Gastrocnemius medialis (tissue), 4 donors: ENCODE measurements around the gene LAMP1. TPM values are rescaled to one million over a fixed set of nuclear protein-coding genes. Genes with fewer than 3 reads are reported as not detected.

Source experiments
- microRNA-seq, 2 donors: library from miRNA; unstranded; fragments of <30 nt; microRNA quantifications; one replicate each; pipeline ENCODE4, GENCODE V29; 2016; ENCODE audit warnings: borderline replicate concordance in 2 of 2
- total RNA-seq, 4 donors: library from RNA; depleted of rRNA; stranded (reverse); fragments of >200 nt; gene quantifications; one replicate each; pipeline versions ENCODE4 v1.1.0 to v1.2.3, GENCODE V29; 2016

The LAMP1 gene
- total RNA-seq, 4 donors from 2014 or later = 36.4 to 80.9 (median 66.9) TPM

Small RNA genes lying within 50 kb of the gene (microRNA-seq; reads per million reads assigned to microRNA genes)
- gene MIR8075 = 0 reads per million in 2 donors

Other genes with a start within 250 kb of the LAMP1 start
- 1 to 10 TPM in 1 of 4 donors, under 1 TPM in 1, not detected in 2; 0.20 to 1.2 TPM for gene F7, start 191.4 kb upstream of the LAMP1 start, total RNA-seq
- 1 to 10 TPM in 3 of 4 donors, under 1 TPM in 1; 1.00 to 4.8 (median 2.4) TPM for gene F10, start 174.4 kb upstream of the LAMP1 start, total RNA-seq
- gene PROZ, start 138.6 kb upstream of the LAMP1 start, total RNA-seq = not detected
- gene PCID2, start 88.6 kb upstream of the LAMP1 start, total RNA-seq = 10 to 100 TPM; 26.4 to 45.6 (median 28.0) TPM
- gene CUL4A, start 87.6 kb upstream of the LAMP1 start, total RNA-seq = 100 to 1,000 TPM; 232 to 319 (median 234) TPM
- 1 to 10 TPM; 2.6 to 8.8 (median 6.0) TPM for gene GRTP1, start 66.9 kb downstream of the LAMP1 start, total RNA-seq
- 100 to 1,000 TPM; 224 to 354 (median 295) TPM for gene ADPRHL1, start 156.2 kb downstream of the LAMP1 start, total RNA-seq
- 10 to 100 TPM; 45.1 to 63.6 (median 56.0) TPM for gene DCUN1D2, start 193.5 kb downstream of the LAMP1 start, total RNA-seq